Measurements from ENCODE around the gene MAN2A1.

- no peak for TF ChIP-seq CTCF (IDR thresholded peaks at IDR 0.05)
- TF ChIP-seq POLR2A (IDR thresholded peaks at IDR 0.05) = no peak
Observed at GRCh38 chr5:109830955-109831502, 141.3 kb downstream of the MAN2A1 start.

Data from right lobe of liver (tissue), 4 donors.